Chondrocyte (in vitro differentiated cells): ENCODE data around the gene MAGEA11. TPM values are rescaled to one million over a fixed set of nuclear protein-coding genes. Genes with fewer than 3 reads are reported as not detected.
"Not testable (repeated sequence)": the region's sequence is repeated elsewhere in the genome, so short reads cannot be mapped to it uniquely, and the experiment has no call there.

Experiments
- DNase-seq: peaks from one replicate; pipeline ENCODE4 v3.0.0; 2021; ENCODE audit warnings: mixed read lengths, low spot score
- H3K27ac Mint-ChIP-seq: one replicate; pipeline ENCODE4 v1.8.0; 2021; ENCODE audit warnings: mild to moderate bottlenecking, moderate library complexity, mixed read lengths; ENCODE audit not compliant: unreplicated experiment
- H3K27me3 Mint-ChIP-seq: 2 replicates; pipeline ENCODE4 v1.8.0; 2021; ENCODE audit warnings: low read depth, mixed read lengths
- H3K36me3 Mint-ChIP-seq: 2 replicates; pipeline ENCODE4 v1.8.0; 2021; ENCODE audit warnings: low read depth, mixed read lengths
- H3K4me1 Mint-ChIP-seq: 2 replicates; pipeline ENCODE4 v1.8.0; 2021; ENCODE audit warnings: low read depth, mild to moderate bottlenecking, mixed read lengths
- H3K4me3 Mint-ChIP-seq: one replicate; pipeline ENCODE4 v1.8.0; 2021; ENCODE audit warnings: mild to moderate bottlenecking, moderate library complexity, mixed read lengths; ENCODE audit not compliant: unreplicated experiment
- H3K9me3 Mint-ChIP-seq: 2 replicates; pipeline ENCODE4 v1.8.0; 2021; ENCODE audit warnings: low read depth, mixed read lengths
- CTCF ChIP-seq: fragments of 200-600 bp; sonication (generic); IDR thresholded peaks from 2 replicates; pipeline ENCODE4 v1.5.0; 2021; ENCODE audit warnings: antibody characterized with exemption, mild to moderate bottlenecking, moderate library complexity
- total RNA-seq: library from RNA; stranded (reverse); gene quantifications from 3 replicates; pipeline ENCODE4 v1.2.1, GENCODE V29; 2021

The MAGEA11 gene
- total RNA-seq, 1 donor from 2014 or later: not detected

GRCh38 chrX:149682956-149683947, 28.6 kb upstream of the MAGEA11 start:
- Mint-ChIP-seq H3K36me3 (no peaks in the 10 kb centered on the region), H3K27ac (no peak overlapping the region), H3K27me3 (no peaks in the 10 kb centered on the region), H3K4me1 (no peaks in the 10 kb centered on the region), H3K9me3 (peaks cover 15% of the 10 kb centered on the region), H3K4me3 (no peak overlapping the region)
- DNase-seq: no peak
- TF ChIP-seq CTCF: no peak

GRCh38 chrX:149683966-149684730, 27.7 kb upstream of the MAGEA11 start:
- TF ChIP-seq CTCF: no peak
- H3K27ac Mint-ChIP-seq: no peak overlapping the region
- no peak overlapping the region for H3K4me3 Mint-ChIP-seq
- no peaks in the 10 kb centered on the region for H3K27me3 Mint-ChIP-seq
- no peaks in the 10 kb centered on the region for H3K4me1 Mint-ChIP-seq
- no peaks in the 10 kb centered on the region for H3K36me3 Mint-ChIP-seq
- DNase-seq: no peak
- peaks cover 17% of the 10 kb centered on the region for H3K9me3 Mint-ChIP-seq

GRCh38 chrX:149687991-149688390, 23.9 kb upstream of the MAGEA11 start:
- peaks cover 2% of the 10 kb centered on the region for H3K27me3 Mint-ChIP-seq
- TF ChIP-seq CTCF: no peak
- no peak overlapping the region for H3K4me3 Mint-ChIP-seq
- no peak for DNase-seq
- H3K27ac Mint-ChIP-seq: no peak overlapping the region
- no peaks in the 10 kb centered on the region for H3K36me3 Mint-ChIP-seq
- H3K9me3 Mint-ChIP-seq: peaks cover 24% of the 10 kb centered on the region
- no peaks in the 10 kb centered on the region for H3K4me1 Mint-ChIP-seq

GRCh38 chrX:149688552-149688951, 23.3 kb upstream of the MAGEA11 start:
- Mint-ChIP-seq H3K36me3 (no peaks in the 10 kb centered on the region), H3K4me1 (no peaks in the 10 kb centered on the region), H3K4me3 (no peak overlapping the region), H3K9me3 (peaks cover 28% of the 10 kb centered on the region), H3K27ac (no peak overlapping the region), H3K27me3 (peaks cover 2% of the 10 kb centered on the region)
- TF ChIP-seq CTCF: no peak
- no peak for DNase-seq

- Mint-ChIP-seq H3K36me3 (no peaks in the 10 kb centered on the region), H3K27ac (no peak overlapping the region), H3K4me1 (no peaks in the 10 kb centered on the region), H3K27me3 (peaks cover 2% of the 10 kb centered on the region), H3K9me3 (peaks cover 28% of the 10 kb centered on the region), H3K4me3 (no peak overlapping the region)
- DNase-seq: no peak
- TF ChIP-seq CTCF: no peak
These were observed 20.1 kb upstream of the MAGEA11 start for GRCh38 chrX:149691794-149692193.

- not testable (repeated sequence) for H3K4me3 Mint-ChIP-seq, DNase-seq, H3K36me3 Mint-ChIP-seq, H3K4me1 Mint-ChIP-seq, H3K27me3 Mint-ChIP-seq, H3K27ac Mint-ChIP-seq
- peaks cover 31% of the 10 kb centered on the region for H3K9me3 Mint-ChIP-seq
These were observed 19.1 kb upstream of the MAGEA11 start for GRCh38 chrX:149692686-149693272.
